DMS153 treated with DMSO at 0.1 percent for 48 hours (cell line): ENCODE measurements around the gene ODF2L.
"Not testable (repeated sequence)": the region's sequence is repeated elsewhere in the genome, so short reads cannot be mapped to it uniquely, and the experiment has no call there.

Experiments used
- DNase-seq: peaks from one replicate; lab custom pipeline; 2025; ENCODE audit not compliant: unreplicated experiment; lab: John Stamatoyannopoulos, UW

The ODF2L gene

GRCh38 chr1:86387916-86388627, 8.1 kb downstream of the ODF2L start:
- no peak for DNase-seq

- DNase-seq, result no peak
Observed at GRCh38 chr1:86382878-86383277, 13.2 kb downstream of the ODF2L start.

GRCh38 chr1:86381223-86381622, 14.9 kb downstream of the ODF2L start:
- DNase-seq, result no peak

GRCh38 chr1:86380257-86380861, 15.8 kb downstream of the ODF2L start:
- peak; percentile 66 for DNase-seq

- no peak for DNase-seq
Observed at GRCh38 chr1:86378813-86379212, 17.3 kb downstream of the ODF2L start.

- no peak for DNase-seq
Observed at GRCh38 chr1:86377341-86377740, 18.8 kb downstream of the ODF2L start.

- no peak for DNase-seq
Observed at GRCh38 chr1:86375688-86376087, 20.4 kb downstream of the ODF2L start.

- no peak for DNase-seq
Observed at GRCh38 chr1:86370601-86371022, 25.5 kb downstream of the ODF2L start.

GRCh38 chr1:86365896-86366295, 30.2 kb downstream of the ODF2L start:
- no peak for DNase-seq

GRCh38 chr1:86362807-86363206, 33.3 kb downstream of the ODF2L start:
- no peak for DNase-seq

GRCh38 chr1:86357796-86358195, 38.3 kb downstream of the ODF2L start:
- DNase-seq, result no peak

GRCh38 chr1:86356247-86356646, 39.9 kb downstream of the ODF2L start:
- DNase-seq, result no peak

GRCh38 chr1:86352086-86352485, 44.0 kb downstream of the ODF2L start:
- DNase-seq, result no peak

- not testable (repeated sequence) for DNase-seq
Observed at GRCh38 chr1:86350230-86350629, 45.9 kb downstream of the ODF2L start.

GRCh38 chr1:86346388-86346787, 49.7 kb downstream of the ODF2L start:
- no peak for DNase-seq

GRCh38 chr1:86345042-86345441, 51.1 kb downstream of the ODF2L start:
- DNase-seq, result no peak

- no peak for DNase-seq
Observed at GRCh38 chr1:86339906-86340305, 56.2 kb downstream of the ODF2L start.

GRCh38 chr1:86339014-86339812, 56.9 kb downstream of the ODF2L start:
- DNase-seq, result no peak

GRCh38 chr1:86335916-86336315, 60.2 kb downstream of the ODF2L start:
- no peak for DNase-seq

- no peak for DNase-seq
Observed at GRCh38 chr1:86325264-86325663, 70.9 kb downstream of the ODF2L start.

- DNase-seq, result no peak
Observed at GRCh38 chr1:86324130-86324822, 71.8 kb downstream of the ODF2L start.
